Measurements from ENCODE around the gene KDM8.
"Not testable (repeated sequence)": the region's sequence is repeated elsewhere in the genome, so short reads cannot be mapped to it uniquely, and the experiment has no call there.

Gene KDM8

DNA sequence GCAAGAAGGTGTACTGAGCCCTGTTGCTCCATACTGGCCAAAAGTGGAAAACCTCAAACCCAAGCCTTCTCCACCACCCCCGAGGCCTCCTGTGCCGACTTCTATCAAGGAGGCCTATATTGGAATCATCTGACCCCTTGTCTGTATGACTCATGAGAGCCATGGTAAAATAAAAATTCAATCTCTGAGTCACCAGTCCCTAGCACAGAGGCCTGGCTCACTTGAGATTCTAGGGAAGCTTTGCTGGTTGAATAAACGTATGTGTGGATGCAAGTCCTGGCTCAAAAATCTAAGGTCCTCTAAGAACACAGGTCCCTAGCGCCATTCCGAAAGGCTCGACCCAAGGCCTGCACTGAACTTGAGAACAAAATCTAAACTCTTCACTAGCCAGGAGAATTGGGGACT, 50.2 kb downstream of the KDM8 start:
- Mint-ChIP-seq H3K27me3 (no peaks in the 10 kb centered on the region), H3K4me3 (no peak overlapping the region), H3K36me3 (ENCODE audit: low read depth) (peaks cover 57% of the 10 kb centered on the region), H3K4me1 (ENCODE audit: low read depth) (peaks cover 24% of the 10 kb centered on the region), H3K9me3 (peaks cover 6% of the 10 kb centered on the region), H3K27ac (no peak overlapping the region)
- intact Hi-C loops (cut with micrococcal nuclease): no loop called here

DNA sequence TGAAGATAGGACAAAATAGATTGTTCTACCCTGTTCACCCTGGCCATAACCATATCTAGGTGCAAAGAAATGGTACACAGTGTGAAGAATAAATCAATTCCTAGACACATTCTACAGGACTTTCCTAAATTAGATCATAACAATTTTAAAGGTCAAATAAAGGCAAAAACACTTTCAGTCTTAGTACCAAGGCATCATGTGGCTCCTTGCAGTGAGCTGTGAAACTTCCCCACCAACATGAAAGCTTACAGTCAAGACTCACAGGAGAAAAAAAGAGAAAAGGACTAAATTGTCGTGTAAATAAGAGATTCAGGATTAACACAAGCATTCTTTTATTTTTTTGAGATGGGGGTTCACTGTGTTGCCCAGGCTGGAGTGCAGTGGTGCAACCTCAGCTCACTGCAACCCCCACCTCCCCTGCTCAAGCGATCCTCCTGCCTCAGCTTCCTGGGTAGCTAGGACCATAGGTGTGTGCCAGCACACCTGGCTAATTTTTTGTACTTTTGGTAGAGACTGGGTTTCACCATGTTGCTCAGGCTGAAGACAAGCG, 51.0 kb downstream of the KDM8 start:
- intact Hi-C loops (cut with micrococcal nuclease): no loop called here

DNA sequence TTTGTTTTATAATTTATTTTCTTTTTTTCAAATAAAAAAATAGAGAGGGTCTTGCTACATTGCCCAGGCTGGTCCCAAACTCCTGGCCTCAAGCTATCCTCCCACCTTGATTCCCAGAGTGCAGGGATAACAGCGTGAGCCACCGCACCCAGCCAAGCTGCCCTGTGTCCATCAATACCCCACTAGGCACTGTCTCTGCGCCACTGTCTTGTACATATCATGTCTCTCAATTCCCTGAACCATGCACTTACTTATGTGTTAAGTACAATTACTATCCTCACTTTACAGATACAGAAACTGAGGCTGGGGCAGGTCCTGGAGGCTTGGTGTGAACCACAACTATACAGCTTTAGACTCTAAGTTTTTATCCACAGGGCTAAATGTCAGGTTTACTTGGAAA, 53.5 kb downstream of the KDM8 start:
- H3K27ac Mint-ChIP-seq: no peak overlapping the region
- H3K4me3 Mint-ChIP-seq: no peak overlapping the region
- H3K9me3 Mint-ChIP-seq: no peaks in the 10 kb centered on the region
- H3K27me3 Mint-ChIP-seq: no peaks in the 10 kb centered on the region
- peaks cover 56% of the 10 kb centered on the region for H3K36me3 Mint-ChIP-seq (ENCODE audit: low read depth)
- H3K4me1 Mint-ChIP-seq (ENCODE audit: low read depth): peaks cover 29% of the 10 kb centered on the region
- intact Hi-C loops (cut with micrococcal nuclease): no loop called here

More for the DNA sequence above, 51.0 kb downstream of the KDM8 start:
- Mint-ChIP-seq H3K4me1 (ENCODE audit: low read depth) (peaks cover 29% of the 10 kb centered on the region), H3K9me3 (no peaks in the 10 kb centered on the region), H3K36me3 (ENCODE audit: low read depth) (peaks cover 57% of the 10 kb centered on the region), H3K4me3 (no peak overlapping the region), H3K27me3 (no peaks in the 10 kb centered on the region), H3K27ac (peak overlapping the region; percentile 65)

DNA sequence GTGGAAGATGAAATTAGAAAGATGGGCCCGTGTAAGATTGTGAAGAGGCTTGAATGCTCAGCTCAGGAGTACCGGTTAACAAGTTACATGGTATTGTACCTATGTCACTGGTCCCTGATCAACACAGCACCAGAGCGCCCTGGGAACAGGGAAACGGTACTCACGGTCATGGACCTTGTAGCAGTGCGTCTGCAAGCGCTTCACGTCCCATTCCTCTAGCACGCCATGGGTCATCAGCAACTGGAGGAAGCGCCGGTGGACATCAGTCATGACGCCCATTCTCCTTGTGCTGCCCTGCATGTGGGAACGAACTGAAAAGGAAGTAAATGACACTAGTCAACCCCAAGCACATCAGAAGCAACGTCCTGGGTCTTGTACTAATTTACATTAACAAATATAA, 53.9 kb downstream of the KDM8 start:
- intact Hi-C loops (cut with micrococcal nuclease): no loop called here
- peaks cover 31% of the 10 kb centered on the region for H3K4me1 Mint-ChIP-seq (ENCODE audit: low read depth)
- H3K27ac Mint-ChIP-seq: no peak overlapping the region
- no peak overlapping the region for H3K4me3 Mint-ChIP-seq
- peaks cover 52% of the 10 kb centered on the region for H3K36me3 Mint-ChIP-seq (ENCODE audit: low read depth)
- H3K9me3 Mint-ChIP-seq: no peaks in the 10 kb centered on the region
- no peaks in the 10 kb centered on the region for H3K27me3 Mint-ChIP-seq

DNA sequence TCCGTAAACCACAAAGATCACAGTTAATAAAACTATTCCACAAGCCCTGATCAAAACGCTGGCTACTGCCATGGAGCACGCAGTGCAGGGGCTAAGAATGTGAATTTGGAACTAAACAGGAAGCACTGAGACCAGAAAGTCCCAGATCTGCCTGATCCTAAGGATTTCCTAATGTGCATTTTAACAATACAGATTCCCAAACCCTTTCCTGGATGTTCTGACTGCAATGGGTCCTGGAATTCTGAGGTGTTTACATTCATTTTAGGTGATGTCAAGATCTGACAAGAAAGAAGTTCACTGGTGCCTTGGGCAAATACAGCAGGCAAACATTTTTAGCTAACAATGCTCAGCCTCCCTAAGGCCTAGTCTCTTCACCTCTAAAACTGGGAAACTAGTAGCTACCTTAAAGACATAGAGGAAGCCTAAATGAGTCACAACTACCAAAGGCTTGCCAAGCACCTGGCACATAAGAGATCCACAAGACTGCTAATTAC, 55.0 kb downstream of the KDM8 start:
- no peak overlapping the region for H3K27ac Mint-ChIP-seq
- intact Hi-C loops (cut with micrococcal nuclease): no loop called here

DNA sequence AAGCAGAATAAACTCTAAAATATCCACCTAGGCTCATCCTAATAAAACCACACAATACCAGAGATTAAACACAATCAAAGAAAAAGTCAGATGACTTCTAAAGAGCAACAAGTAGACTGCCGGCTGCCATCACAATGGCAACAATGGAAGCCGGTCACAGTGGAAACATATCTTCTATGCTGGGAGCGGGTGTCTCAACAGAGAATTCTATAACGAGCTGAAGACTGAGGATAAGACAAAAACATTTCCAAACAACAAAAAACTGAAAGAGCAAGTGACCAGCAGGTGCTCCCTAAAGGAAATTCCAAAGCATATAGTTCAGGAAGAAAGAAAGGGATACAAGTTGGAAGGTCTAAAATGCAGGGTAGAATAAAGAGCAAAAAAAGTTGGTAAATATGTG, 56.4 kb downstream of the KDM8 start:
- Mint-ChIP-seq H3K4me1 (ENCODE audit: low read depth) (peaks cover 42% of the 10 kb centered on the region), H3K9me3 (no peaks in the 10 kb centered on the region), H3K36me3 (ENCODE audit: low read depth) (peaks cover 41% of the 10 kb centered on the region), H3K4me3 (no peak overlapping the region), H3K27ac (no peak overlapping the region), H3K27me3 (no peaks in the 10 kb centered on the region)
- intact Hi-C loops (cut with micrococcal nuclease): no loop called here

More for the DNA sequence above, 55.0 kb downstream of the KDM8 start:
- peaks cover 48% of the 10 kb centered on the region for H3K36me3 Mint-ChIP-seq (ENCODE audit: low read depth)
- peaks cover 41% of the 10 kb centered on the region for H3K4me1 Mint-ChIP-seq (ENCODE audit: low read depth)
- H3K27me3 Mint-ChIP-seq: no peaks in the 10 kb centered on the region
- H3K9me3 Mint-ChIP-seq: no peaks in the 10 kb centered on the region
- no peak overlapping the region for H3K4me3 Mint-ChIP-seq

DNA sequence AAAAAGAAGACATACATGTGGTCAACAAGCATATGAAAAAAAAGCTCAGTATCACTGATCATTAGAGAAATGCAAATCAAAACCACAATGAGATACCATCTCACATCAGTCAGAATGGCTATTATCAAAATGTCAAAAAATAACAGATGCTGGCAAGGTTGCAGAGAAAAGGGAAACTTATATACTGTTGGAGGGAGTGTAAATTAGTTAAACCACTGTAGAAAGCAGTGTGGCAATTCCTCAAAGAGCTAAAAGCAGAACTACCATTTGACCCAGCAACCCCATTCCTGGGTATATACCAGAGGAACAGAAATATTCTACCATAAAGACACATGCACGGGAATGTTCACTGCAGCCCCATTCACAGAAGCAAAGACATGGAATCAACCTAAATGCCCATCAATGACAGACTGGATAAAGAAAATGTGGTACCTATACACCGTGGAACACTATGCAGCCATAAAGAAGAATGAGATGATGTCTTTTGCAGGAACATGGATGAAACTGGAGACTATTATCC, 59.6 kb downstream of the KDM8 start:
- intact Hi-C loops (cut with micrococcal nuclease): not testable (repeated sequence)
- H3K4me1 Mint-ChIP-seq (ENCODE audit: low read depth): peaks cover 43% of the 10 kb centered on the region

DNA sequence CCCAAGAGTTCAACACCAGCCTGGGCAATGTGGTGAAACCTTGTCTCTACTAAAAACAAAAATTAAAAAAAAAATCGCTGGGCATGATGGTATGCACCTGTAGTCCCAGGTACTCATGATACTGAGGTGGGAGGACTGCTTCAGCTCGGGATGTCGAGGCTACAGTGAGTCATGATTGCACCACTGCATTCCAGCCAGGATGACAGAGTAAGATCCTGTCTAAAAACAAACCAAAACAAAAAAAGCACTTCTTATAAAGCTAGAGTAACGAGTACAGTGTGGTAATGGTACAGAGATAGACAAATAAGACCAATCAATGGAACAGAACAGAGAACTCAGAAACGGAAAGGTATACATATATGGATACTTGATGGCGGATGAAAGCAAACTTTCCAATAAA, 60.8 kb downstream of the KDM8 start:
- no peak overlapping the region for H3K4me3 Mint-ChIP-seq
- H3K27ac Mint-ChIP-seq: no peak overlapping the region
- no peaks in the 10 kb centered on the region for H3K9me3 Mint-ChIP-seq
- no peaks in the 10 kb centered on the region for H3K27me3 Mint-ChIP-seq
- intact Hi-C loops (cut with micrococcal nuclease): no loop called here
- H3K4me1 Mint-ChIP-seq (ENCODE audit: low read depth): peaks cover 41% of the 10 kb centered on the region
- H3K36me3 Mint-ChIP-seq (ENCODE audit: low read depth): peaks cover 24% of the 10 kb centered on the region

More for the DNA sequence above, 59.6 kb downstream of the KDM8 start:
- not testable (repeated sequence) for H3K27me3 Mint-ChIP-seq, H3K4me3 Mint-ChIP-seq, H3K9me3 Mint-ChIP-seq
- Mint-ChIP-seq H3K27ac (peak overlapping the region; percentile 50), H3K36me3 (ENCODE audit: low read depth) (peaks cover 19% of the 10 kb centered on the region)

DNA sequence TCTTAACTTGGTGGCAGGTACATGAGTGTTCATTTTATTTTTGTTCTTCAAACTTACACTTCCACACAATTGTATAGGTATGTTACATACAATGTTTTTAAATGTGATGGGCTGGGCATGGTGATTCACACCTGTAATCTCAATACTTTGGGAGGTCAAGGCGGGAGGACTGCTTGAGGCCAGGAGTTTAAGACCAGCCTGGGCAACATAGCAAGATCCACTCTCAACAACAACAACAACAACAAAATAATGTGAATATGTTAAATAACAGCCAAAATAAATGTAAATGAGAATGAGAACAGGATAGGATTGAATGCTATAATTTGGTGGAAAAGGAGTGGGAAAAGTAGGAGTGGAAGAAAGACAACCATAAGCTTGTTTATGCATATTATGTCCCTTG, 62.7 kb downstream of the KDM8 start:
- Mint-ChIP-seq H3K9me3 (no peaks in the 10 kb centered on the region), H3K4me1 (ENCODE audit: low read depth) (peaks cover 50% of the 10 kb centered on the region), H3K36me3 (ENCODE audit: low read depth) (peaks cover 15% of the 10 kb centered on the region), H3K27ac (no peak overlapping the region), H3K27me3 (no peaks in the 10 kb centered on the region), H3K4me3 (no peak overlapping the region)
- intact Hi-C loops (cut with micrococcal nuclease): loop anchor here (5.0 kb wide), 1 partner anchor 51 kb away; no protein-coding TSS in a partner anchor

DNA sequence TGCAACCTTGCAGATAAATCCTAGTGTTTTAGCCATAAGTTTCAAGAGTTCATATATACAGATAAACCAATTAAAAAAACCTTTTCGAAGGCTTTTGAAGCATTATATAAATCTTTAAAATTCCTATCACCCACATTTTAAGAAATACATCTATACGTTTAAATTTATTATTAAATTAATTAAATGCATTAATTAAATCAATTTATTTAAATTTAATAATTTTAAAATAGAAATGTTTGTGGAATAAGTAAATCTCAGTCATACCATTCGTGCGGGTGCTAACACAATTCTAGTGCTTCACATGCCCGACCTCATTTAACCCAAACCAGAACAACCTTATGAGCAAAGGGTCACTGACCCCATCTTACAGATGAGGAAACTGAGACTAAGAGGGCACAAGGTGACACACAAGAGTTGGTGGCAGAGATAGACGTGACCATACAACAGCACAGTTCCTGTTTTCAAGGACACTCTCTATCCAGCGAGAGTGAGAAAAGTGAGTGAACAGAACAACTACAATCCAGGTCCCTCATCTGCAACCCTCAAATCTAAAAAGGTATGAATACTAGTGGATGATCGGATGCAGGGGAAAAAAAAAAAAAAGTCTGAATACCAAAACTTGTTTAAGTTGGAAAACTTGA, 63.8 kb downstream of the KDM8 start:
- H3K36me3 Mint-ChIP-seq (ENCODE audit: low read depth): peaks cover 15% of the 10 kb centered on the region
- no peaks in the 10 kb centered on the region for H3K9me3 Mint-ChIP-seq
- peaks cover 52% of the 10 kb centered on the region for H3K4me1 Mint-ChIP-seq (ENCODE audit: low read depth)
- H3K4me3 Mint-ChIP-seq: peak overlapping the region; percentile 97
- H3K27me3 Mint-ChIP-seq: no peaks in the 10 kb centered on the region
- no peak overlapping the region for H3K27ac Mint-ChIP-seq
- intact Hi-C loops (cut with micrococcal nuclease): loop anchor here (5.0 kb wide), 1 partner anchor 50 kb away; no protein-coding TSS in a partner anchor

DNA sequence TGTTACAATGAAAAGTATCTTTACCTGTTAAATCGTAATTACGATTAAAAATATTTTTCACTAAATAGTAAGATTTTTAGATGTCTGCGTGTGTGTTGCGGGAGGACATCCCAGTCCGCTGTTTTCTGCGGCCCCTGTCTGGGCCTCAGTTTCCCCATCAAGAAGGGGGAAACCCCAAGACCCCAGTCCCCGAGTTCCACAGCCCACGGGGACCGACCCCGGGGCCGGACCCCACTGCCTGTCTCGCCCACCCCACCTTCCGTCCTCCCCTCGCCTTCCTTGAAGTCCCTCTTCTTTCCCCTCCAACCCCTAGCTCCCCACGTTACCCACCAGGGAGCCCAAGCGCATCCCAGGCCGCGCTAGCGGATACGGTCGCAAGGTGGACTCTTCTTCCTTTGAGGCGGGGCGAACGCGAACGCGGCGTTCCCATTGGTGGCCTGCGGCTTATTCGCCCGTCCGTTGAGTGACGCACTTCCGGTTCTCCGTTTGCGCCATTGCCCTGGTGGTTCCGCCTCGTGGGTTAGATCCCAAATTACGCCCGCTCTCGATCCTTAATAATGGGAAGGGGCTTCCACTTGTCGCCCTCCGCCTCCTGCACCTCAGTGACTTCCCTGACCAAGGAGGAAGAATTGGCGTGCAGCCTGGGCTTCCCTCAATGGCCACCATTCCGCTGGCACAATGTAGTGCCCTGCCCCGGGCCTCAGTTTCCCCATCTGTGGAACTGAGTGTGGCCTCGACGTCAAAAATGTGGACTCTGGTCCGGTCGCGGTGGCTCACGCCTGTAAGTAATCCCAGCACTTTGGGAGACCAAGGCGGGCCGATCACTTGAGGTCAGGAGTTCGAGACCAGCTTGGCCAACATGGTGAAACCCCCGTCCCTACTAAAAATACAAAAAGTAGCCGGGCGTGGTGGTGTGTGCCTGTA, 65.3 kb downstream of the KDM8 start, which contains the start of gene NSMCE1:
TSS of gene NSMCE1 (minus strand) at position 397 of the 924 bp plus-strand sequence. CDS start 11,202 bp downstream, outside the sequence.
- Mint-ChIP-seq H3K27me3 (no peaks in the 10 kb centered on the region), H3K36me3 (ENCODE audit: low read depth) (peaks cover 15% of the 10 kb centered on the region), H3K4me1 (ENCODE audit: low read depth) (peaks cover 46% of the 10 kb centered on the region), H3K4me3 (peak within 1 kb of the TSS; percentile 97), H3K9me3 (no peaks in the 10 kb centered on the region), H3K27ac (peak within 1 kb of the TSS; percentile 97)
- intact Hi-C loops (cut with micrococcal nuclease): loop anchor here (5.0 kb wide), 1 partner anchor 49 kb away; no protein-coding TSS in a partner anchor

DNA sequence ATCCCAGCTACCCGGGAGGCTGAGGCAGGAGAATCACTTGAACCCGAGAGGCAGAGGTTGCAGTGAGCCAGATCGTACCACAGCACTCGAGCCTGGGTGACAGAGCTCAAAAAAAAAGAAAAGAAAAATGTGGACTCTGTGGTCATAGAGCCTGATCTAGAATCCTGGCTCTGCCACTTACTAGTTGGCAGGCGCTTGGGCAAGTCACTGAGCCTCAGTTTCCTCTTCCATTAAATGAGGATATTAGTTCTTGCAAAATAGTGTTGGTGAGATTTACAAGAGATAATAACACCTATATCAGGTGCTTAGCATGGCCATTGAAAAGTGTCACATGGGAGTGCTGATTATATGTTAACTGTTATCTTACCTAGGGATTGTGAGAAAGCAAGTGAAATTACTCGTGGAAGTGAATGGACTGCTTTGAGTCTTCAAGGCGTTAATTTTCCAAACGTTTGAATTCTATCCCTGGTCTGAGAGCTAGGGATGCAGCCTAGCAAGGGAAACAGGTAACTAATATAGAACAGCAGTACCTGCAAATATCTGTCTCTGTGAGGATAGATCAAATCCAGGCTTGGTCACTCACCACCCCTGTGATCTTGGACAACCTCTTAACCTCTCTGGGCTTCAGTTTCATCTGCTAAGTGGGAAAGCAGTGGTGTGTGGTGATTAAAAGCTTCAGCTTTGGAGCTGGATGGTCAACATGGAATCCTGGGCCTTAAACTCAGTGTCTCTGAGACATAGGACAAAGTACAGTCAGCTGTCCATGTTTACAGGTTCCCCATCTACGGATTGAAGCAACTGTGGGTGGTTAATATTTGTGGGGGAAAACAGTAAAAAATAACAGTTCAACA, 66.2 kb downstream of the KDM8 start:
- Mint-ChIP-seq H3K4me1 (ENCODE audit: low read depth) (peaks cover 43% of the 10 kb centered on the region), H3K27ac (peak overlapping the region; percentile 97), H3K9me3 (no peaks in the 10 kb centered on the region), H3K27me3 (no peaks in the 10 kb centered on the region), H3K36me3 (ENCODE audit: low read depth) (peaks cover 15% of the 10 kb centered on the region), H3K4me3 (peak overlapping the region; percentile 97)
- intact Hi-C loops (cut with micrococcal nuclease): loop anchor here (5.0 kb wide), 2 partner anchors 32 to 48 kb away; no protein-coding TSS in a partner anchor

DNA sequence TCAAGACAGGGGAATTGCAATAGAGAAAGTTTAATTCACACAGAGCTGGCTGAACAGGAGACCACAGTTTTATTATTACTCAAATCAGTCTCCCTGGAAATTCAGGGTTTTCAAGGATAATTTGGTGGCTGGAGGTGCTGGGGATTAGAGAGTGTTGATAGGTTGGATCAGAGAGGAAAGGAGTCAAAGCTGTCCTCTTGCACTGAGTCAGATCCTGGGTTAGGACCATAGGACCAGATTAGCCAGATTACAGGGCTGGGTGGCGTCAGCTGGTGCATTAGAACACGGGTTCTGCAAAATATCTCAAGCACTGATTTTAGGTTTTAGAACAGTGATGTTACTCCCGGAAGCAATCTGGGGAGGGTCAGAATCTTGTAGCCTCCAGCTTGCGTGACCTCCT, 67.0 kb downstream of the KDM8 start:
- H3K27ac Mint-ChIP-seq: no peak overlapping the region

More for the DNA sequence above, 67.0 kb downstream of the KDM8 start:
- Mint-ChIP-seq H3K4me3 (no peak overlapping the region), H3K36me3 (ENCODE audit: low read depth) (peaks cover 15% of the 10 kb centered on the region), H3K4me1 (ENCODE audit: low read depth) (peaks cover 44% of the 10 kb centered on the region), H3K27me3 (no peaks in the 10 kb centered on the region), H3K9me3 (no peaks in the 10 kb centered on the region)
- intact Hi-C loops (cut with micrococcal nuclease): loop anchor here (5.0 kb wide), 1 partner anchor 33 kb away; no protein-coding TSS in a partner anchor
